BE2C (cell line): ENCODE data around the gene ZNF580.

ENCODE experiments used
- DNase-seq: peaks from one replicate; pipeline ENCODE4 v3.0.0-alpha.2; 2020
- H3K27me3 ChIP-seq: fragments of 250-450 bp; sonication (Bioruptor Pico); 2 replicates; pipeline ENCODE4 v1.5.1; 2020; ENCODE audit warnings: mild to moderate bottlenecking
- H3K36me3 ChIP-seq: fragments of 250-450 bp; sonication (Bioruptor Pico); 2 replicates; pipeline ENCODE4 v1.5.1; 2020; ENCODE audit warnings: mild to moderate bottlenecking
- H3K4me1 ChIP-seq: fragments of 250-450 bp; sonication (Bioruptor Pico); 2 replicates; pipeline ENCODE4 v1.5.1; 2020
- H3K4me3 ChIP-seq: 2 replicates; pipeline ENCODE4 v1.5.1; 2011; ENCODE audit warnings: low read depth, low read length
- H3K9me3 ChIP-seq: fragments of 250-450 bp; sonication (Bioruptor Pico); 2 replicates; pipeline ENCODE4 v1.5.1; 2020
- TF ChIP-seq, protein P1 (sequence below): IDR thresholded peaks from 2 replicates; pipeline ENCODE4 v1.5.1; 2012; ENCODE audit warnings: mild to moderate bottlenecking, low read depth, low read length

The ZNF580 gene

DNA sequence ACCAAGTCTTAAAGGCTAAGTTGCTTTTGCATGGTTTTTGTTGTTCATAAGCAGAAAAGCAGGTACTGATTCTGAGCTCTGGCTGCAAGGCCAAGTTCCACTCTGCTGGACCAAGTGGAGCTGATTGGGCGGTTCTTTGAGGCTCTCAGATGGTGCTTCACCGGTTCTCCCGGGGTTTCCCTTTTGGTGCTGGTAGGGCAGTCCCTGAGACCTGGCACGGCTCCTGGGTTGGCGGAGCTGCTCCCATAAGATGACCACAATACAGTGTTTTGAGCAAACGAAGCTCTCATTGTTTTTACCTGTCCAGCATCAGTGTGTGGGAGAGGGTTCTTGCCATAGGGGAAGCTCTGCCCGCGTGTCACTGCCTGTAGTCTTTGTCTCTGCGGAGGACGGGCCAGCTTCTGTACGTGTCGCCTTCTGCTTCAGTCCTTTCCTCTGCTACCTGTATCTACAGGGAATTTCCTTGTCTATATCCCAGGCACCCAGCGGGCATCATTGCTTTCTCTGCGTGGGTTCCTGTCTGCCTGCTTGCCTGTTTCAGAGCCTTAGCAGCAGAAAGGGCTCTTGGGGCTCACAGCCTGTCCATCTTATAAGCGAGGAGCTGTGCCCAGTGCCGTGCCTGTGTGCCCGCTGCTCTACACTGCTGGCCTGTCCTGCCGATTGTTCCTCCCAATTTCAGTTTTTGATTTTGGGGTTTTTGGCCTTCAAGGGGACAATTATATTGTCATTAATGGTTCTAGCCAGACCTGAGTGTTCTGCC lies 16.4 kb downstream of the ZNF580 start:
- TF ChIP-seq, protein P1, sequence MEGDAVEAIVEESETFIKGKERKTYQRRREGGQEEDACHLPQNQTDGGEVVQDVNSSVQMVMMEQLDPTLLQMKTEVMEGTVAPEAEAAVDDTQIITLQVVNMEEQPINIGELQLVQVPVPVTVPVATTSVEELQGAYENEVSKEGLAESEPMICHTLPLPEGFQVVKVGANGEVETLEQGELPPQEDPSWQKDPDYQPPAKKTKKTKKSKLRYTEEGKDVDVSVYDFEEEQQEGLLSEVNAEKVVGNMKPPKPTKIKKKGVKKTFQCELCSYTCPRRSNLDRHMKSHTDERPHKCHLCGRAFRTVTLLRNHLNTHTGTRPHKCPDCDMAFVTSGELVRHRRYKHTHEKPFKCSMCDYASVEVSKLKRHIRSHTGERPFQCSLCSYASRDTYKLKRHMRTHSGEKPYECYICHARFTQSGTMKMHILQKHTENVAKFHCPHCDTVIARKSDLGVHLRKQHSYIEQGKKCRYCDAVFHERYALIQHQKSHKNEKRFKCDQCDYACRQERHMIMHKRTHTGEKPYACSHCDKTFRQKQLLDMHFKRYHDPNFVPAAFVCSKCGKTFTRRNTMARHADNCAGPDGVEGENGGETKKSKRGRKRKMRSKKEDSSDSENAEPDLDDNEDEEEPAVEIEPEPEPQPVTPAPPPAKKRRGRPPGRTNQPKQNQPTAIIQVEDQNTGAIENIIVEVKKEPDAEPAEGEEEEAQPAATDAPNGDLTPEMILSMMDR = no peak
- DNase-seq = no peak
- H3K36me3 ChIP-seq = peaks cover 62% of the 10 kb centered on the region
- H3K4me3 ChIP-seq = peak overlapping the region; percentile 99
- no peaks in the 10 kb centered on the region for H3K4me1 ChIP-seq
- H3K27me3 ChIP-seq = no peaks in the 10 kb centered on the region
- no peaks in the 10 kb centered on the region for H3K9me3 ChIP-seq

DNA sequence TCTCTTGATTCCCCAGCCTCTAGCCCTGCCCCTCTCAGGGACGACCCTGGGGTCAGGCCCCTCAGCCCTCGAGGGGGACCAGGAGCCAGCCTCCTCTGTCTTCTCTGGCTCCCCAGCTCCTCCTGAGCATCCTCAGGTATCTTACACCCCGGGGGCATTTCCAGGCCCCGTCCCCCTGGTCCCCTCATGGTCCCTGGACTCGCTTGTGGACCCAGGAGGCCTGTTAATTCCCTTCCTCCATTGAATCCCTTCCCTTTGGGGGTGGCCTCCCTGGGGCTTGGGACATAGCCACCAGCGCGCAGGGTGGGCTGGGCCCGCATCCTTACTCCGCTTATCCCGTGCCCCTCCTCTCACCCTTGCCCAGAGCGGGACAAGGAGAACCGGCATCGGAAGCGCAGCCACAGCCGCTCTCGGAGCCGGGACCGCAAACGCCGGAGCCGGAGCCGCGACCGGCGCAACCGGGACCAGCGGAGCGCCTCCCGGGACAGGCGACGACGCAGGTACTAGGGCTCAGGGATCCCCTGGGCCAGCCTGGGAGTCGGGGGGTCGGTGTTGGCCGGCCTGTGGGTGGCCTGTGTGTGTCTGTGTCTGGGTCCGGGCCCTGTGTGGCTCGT lies 18.2 kb downstream of the ZNF580 start:
- Histone ChIP-seq H3K4me3 (no peak overlapping the region), H3K9me3 (no peaks in the 10 kb centered on the region), H3K27me3 (no peaks in the 10 kb centered on the region), H3K36me3 (peaks cover 78% of the 10 kb centered on the region), H3K4me1 (no peaks in the 10 kb centered on the region)
- TF ChIP-seq, protein P1 = no peak
- DNase-seq = no peak

DNA sequence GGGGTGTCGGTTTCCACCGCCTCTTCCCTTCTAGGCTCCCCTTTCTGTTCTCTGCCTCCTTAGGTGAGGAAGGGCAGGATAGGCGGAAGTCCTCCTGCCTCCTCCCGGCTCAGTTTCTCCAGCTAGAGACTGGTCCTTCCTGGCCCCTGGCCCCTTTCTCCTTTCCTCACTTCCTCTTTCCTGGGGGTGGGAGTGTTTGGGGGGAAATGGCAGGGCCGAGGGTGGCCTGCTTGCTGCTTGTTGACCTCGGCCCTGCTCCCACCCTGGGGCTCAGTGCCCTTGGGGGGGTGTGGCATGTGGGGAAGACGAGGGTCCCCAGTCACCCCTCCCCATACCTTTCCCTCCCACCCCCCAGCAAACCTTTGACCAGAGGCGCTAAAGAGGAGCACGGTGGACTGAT lies 19.0 kb downstream of the ZNF580 start:
- H3K9me3 ChIP-seq = no peaks in the 10 kb centered on the region
- H3K27me3 ChIP-seq = no peaks in the 10 kb centered on the region
- peaks cover 87% of the 10 kb centered on the region for H3K36me3 ChIP-seq

DNA sequence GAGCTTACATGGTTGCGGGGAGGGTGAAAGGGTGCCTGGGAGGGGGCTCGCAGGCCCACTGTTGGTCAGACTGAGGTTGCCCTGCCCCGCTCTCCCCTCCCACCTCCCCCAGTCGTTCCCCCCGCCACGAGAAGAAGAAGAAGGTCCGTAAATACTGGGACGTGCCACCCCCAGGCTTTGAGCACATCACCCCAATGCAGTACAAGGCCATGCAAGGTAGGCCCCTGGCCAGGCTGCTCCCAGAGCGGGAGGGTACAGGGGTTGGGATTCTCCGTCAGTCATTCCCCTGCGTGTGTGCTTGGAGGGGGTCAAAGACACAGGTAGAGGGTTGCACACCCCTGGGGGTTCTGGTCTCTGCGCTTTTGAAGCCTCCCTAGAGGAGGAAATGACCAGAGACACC lies 19.6 kb downstream of the ZNF580 start:
- peaks cover 89% of the 10 kb centered on the region for H3K36me3 ChIP-seq
- H3K9me3 ChIP-seq = no peaks in the 10 kb centered on the region
- H3K4me1 ChIP-seq = no peaks in the 10 kb centered on the region
- H3K27me3 ChIP-seq = no peaks in the 10 kb centered on the region
- DNase-seq = no peak
- TF ChIP-seq, protein P1 = no peak
- no peak overlapping the region for H3K4me3 ChIP-seq

More for the DNA sequence above, 19.0 kb downstream of the ZNF580 start:
- no peak overlapping the region for H3K4me3 ChIP-seq
- no peak for DNase-seq
- TF ChIP-seq, protein P1 = no peak
- no peaks in the 10 kb centered on the region for H3K4me1 ChIP-seq

DNA sequence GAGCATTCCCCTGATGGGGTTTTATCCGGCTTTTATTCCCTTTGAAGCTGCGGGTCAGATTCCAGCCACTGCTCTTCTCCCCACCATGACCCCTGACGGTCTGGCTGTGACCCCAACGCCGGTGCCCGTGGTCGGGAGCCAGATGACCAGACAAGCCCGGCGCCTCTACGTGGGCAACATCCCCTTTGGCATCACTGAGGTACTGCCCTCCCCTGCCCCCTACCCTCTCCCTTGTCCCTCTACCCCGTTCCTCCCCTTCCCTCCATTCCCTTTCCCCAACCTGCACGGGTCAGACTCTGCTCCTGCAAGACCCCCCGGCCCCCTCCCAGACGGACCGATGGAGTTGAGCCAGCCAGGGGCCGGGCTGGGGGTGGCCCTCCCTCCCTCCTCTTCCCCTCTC lies 20.2 kb downstream of the ZNF580 start:
- Histone ChIP-seq H3K27me3 (no peaks in the 10 kb centered on the region), H3K4me1 (no peaks in the 10 kb centered on the region), H3K9me3 (no peaks in the 10 kb centered on the region), H3K4me3 (no peak overlapping the region), H3K36me3 (peaks cover 89% of the 10 kb centered on the region)
- TF ChIP-seq, protein P1 = no peak
- DNase-seq = peak; percentile 11

DNA sequence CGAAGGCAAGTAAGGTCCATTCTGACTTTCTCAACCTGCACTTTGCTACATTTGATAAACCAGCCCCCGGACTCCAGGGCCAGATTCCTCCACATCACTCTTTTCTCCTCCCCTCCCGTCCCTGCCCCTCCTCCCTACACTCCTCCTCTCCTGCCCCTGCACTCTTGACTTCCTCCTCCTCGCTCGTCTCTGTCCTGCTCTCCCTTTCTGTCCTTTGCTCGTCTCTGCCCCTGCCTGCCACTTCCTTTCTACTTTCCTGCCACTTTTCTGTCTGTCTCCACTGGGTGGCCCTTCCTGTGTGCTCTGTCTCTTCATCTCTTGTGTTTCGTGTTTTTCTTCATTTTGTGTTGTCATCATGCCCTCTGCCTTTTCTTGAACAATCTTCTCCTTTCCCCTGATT lies 21.0 kb downstream of the ZNF580 start:
- Histone ChIP-seq H3K9me3 (no peaks in the 10 kb centered on the region), H3K27me3 (no peaks in the 10 kb centered on the region), H3K36me3 (peaks cover 89% of the 10 kb centered on the region), H3K4me3 (no peak overlapping the region), H3K4me1 (no peaks in the 10 kb centered on the region)
- DNase-seq = no peak
- TF ChIP-seq, protein P1 = no peak
